Left lung (tissue), 10 donors: ENCODE measurements around the gene CAT. TPM values are rescaled to one million over a fixed set of nuclear protein-coding genes. Genes with fewer than 3 reads are reported as not detected.

Experiments
- ATAC-seq: fragments of 200-7000 bp; cut with Tn5 transposase; one replicate; pipeline ENCODE4 v1.9.1; 2020; ENCODE audit warnings: moderate library complexity
- DNase-seq, 4 donors: peaks; one replicate each; pipeline ENCODE4 v3.0.0-alpha.2; 2013 to 2020
- H3K27ac ChIP-seq, 2 donors: fragments of 200-600 bp; sonication (generic) in 1 of 2; one replicate each; pipeline versions ENCODE4 v1.5.0 to v1.8.0; 2020 to 2021
- H3K27me3 ChIP-seq, 2 donors: fragments of 200-600 bp; sonication (generic) in 1 of 2; one replicate each; pipeline versions ENCODE4 v1.5.0 to v1.8.0; 2020 to 2021
- H3K36me3 ChIP-seq, 2 donors: fragments of 200-600 bp; sonication (generic) in 1 of 2; one replicate each; pipeline versions ENCODE4 v1.5.0 to v1.8.0; 2020 to 2021
- H3K4me1 ChIP-seq, 2 donors: fragments of 200-600 bp; one replicate each; pipeline ENCODE4 v1.8.0; 2021
- H3K4me3 ChIP-seq, 2 donors: fragments of 200-600 bp; sonication (generic) in 1 of 2; one replicate each; pipeline versions ENCODE4 v1.5.0 to v1.8.0; 2020 to 2021; ENCODE audit warnings: mild to moderate bottlenecking in 1 of 2
- H3K9me3 ChIP-seq, 2 donors: fragments of 200-600 bp; sonication (generic) in 1 of 2; one replicate each; pipeline versions ENCODE4 v1.5.0 to v1.8.0; 2020 to 2021
- CTCF ChIP-seq, 2 donors: fragments of 200-600 bp; sonication (generic) in 1 of 2; IDR thresholded peaks; one replicate each; pipeline versions ENCODE4 v1.5.0 to v1.8.0; 2021; ENCODE audit warnings: antibody characterized with exemption in 2 of 2
- intact Hi-C, 2 donors: fragments of 100-400 bp; cut with DNase I; formaldehyde crosslinking; loops; one replicate each; pipeline versions ENCODE4 v1.11.2 to v1.14.2; 2022
- polyA plus RNA-seq, 6 donors: library from polyadenylated mRNA; unstranded; fragments of 120-200 nt; gene quantifications; one replicate each; pipeline ENCODE4 v1.2.1, GENCODE V29; 2013; ENCODE audit not compliant: insufficient read length in 6 of 6
- total RNA-seq, 2 donors: library from RNA; stranded (reverse); fragmentation: NEBNext Ultra II Directional; extraction: Animal tissue kit (Norgen Biotek cat#: 25700); gene quantifications; one replicate each; pipeline ENCODE4 v1.2.1, GENCODE V29; 2021
- donor health status: DM: no; HTN: yes; CAD: no.
- donor health status: DM: no; HTN: no; CAD: no.

Gene CAT
- total and polyA plus RNA-seq, 8 donors, result 146 to 247 (median 213) TPM

DNA sequence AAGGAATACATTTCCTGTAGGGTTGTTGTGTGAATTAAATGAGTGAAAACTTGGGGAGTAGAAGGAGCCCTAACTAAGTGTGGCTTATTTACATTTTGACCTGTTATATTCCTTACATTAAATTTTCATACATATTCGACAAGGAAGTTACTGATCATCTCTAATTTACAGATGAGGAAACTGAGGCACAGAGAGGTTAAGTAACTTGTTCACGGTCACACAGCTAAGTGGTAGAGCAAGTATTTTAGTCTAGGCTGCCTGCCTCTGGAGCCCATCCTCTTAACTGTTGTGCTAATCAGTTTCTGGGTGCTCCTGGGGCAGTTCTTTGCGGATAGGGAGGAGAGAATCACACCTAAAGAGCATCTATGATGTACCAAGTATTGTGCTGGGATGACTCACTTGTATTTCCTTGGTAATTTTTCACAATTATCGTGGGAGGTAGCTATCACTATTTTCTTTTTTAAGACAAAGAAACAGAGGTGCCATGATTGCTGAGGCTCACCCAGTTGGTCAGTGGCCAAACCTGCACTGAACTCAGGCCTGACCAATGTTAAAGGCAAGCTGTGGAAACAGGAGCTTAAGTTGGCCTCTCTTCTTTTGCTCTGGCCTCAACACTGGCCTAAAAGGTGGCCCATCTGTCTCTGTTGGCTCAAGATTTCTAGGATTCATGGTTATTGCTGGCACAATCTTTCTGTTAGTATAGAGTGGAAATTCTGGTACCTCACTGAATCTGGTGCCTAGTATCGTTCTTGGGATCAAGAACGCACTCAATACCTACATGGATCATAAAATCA, 77.7 kb downstream of the CAT start:
- H3K4me1 ChIP-seq, result no peaks in the 10 kb centered on the region
- intact Hi-C loops, result no loop called here
- no peaks in the 10 kb centered on the region for H3K27me3 ChIP-seq
- ATAC-seq (no peak), DNase-seq (no peak)
- H3K27ac ChIP-seq, result no peak overlapping the region
- H3K4me3 ChIP-seq, result no peak overlapping the region
- H3K9me3 ChIP-seq, result no peaks in the 10 kb centered on the region
- TF ChIP-seq CTCF (IDR thresholded peaks at IDR 0.05), result no peak
- no peaks in the 10 kb centered on the region for H3K36me3 ChIP-seq

DNA sequence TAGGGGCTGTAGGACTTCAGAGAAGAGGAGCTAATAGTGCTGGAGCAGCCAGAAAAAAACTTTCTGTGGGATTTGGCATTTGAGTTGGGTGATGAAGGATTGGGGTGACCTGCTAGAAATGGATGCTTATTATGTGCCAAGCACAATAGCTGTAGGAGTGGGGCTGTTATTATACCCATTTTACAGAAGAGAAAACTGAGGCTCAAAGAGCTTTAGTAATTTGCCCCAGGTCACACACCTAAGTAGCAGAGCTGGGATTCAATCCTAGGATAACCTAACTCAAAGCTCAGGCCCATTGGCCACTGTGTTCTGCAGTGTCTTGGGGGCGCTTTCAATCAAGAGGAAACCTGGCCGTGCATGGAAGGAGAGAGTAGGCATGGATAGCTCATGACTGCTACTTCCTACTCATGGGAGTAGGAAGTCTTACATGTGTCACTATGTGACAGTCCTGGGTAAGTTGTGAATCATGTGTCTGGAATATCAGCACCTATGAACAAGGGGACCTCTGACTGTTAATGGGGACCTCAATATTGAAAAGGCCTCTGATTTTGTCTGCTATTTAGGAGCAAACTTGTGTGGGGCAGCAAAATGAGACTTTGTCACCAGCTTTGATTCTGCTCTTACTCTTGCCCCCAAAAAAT, 81.0 kb downstream of the CAT start:
- Histone ChIP-seq H3K4me1 (no peaks in the 10 kb centered on the region), H3K27ac (no peak overlapping the region), H3K4me3 (no peak overlapping the region), H3K9me3 (no peaks in the 10 kb centered on the region), H3K27me3 (no peaks in the 10 kb centered on the region), H3K36me3 (no peaks in the 10 kb centered on the region)
- no peak for ATAC-seq
- no peak for DNase-seq
- intact Hi-C loops, result no loop called here
- no peak for TF ChIP-seq CTCF (IDR thresholded peaks at IDR 0.05)

DNA sequence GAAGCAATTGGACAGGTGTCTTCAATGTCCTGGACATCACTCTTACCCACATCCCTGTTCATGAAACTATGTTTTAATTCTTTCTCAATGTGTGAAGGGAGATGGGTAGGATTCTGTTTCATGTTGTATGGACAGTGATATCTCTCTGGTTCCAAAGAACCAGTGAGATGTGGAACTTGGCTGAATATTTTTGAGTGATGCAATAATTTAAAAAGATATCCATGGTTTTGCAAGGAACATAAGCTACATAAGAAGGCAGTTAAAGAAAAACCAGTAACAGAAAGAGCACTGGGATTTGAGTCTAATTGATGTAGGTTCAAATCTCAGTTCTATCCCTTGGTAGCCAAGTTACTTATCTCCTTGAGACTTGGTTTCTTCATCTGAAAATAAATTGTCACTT, 82.5 kb downstream of the CAT start:
- no peak for ATAC-seq
- TF ChIP-seq CTCF (IDR thresholded peaks at IDR 0.05), result no peak
- intact Hi-C loops, result no loop called here
- no peaks in the 10 kb centered on the region for H3K9me3 ChIP-seq
- no peaks in the 10 kb centered on the region for H3K4me1 ChIP-seq
- no peaks in the 10 kb centered on the region for H3K27me3 ChIP-seq
- H3K36me3 ChIP-seq, result no peaks in the 10 kb centered on the region
- no peak overlapping the region for H3K4me3 ChIP-seq
- DNase-seq, result no peak
- H3K27ac ChIP-seq, result no peak overlapping the region

Other genes with a start within 250 kb of the CAT start
- 1 to 10 TPM; 2.4 to 6.9 TPM for gene ABTB2, start 80.9 kb upstream of the CAT start, total RNA-seq
- gene ABTB2, start 80.9 kb upstream of the CAT start, polyA plus RNA-seq, result 1 to 10 TPM; 3.7 to 5.5 (median 4.8) TPM
- gene ELF5, start 74.9 kb downstream of the CAT start, total RNA-seq, result 1 to 10 TPM; 5.1 to 9.3 TPM
- 10 to 100 TPM; 23.6 to 41.7 (median 31.1) TPM for gene ELF5, start 74.9 kb downstream of the CAT start, polyA plus RNA-seq
- 10 to 100 TPM; 41.1 to 53.1 TPM for gene EHF, start 182.2 kb downstream of the CAT start, total RNA-seq
- 10 to 100 TPM in 5 of 6 donors, 1 to 10 TPM in 1; 9.9 to 16.0 (median 12.3) TPM for gene EHF, start 182.2 kb downstream of the CAT start, polyA plus RNA-seq